ENCODE measurements around the gene GUCA2A. TPM values are rescaled to one million over a fixed set of nuclear protein-coding genes. Genes with fewer than 3 reads are reported as not detected.

Gene GUCA2A
- total RNA-seq, 2 donors from 2014 or later = not detected

- no peak overlapping the region for H3K4me3 Mint-ChIP-seq
- peaks cover 6% of the 10 kb centered on the region for H3K27me3 Mint-ChIP-seq
- ATAC-seq = peak; percentile 83
- no peaks in the 10 kb centered on the region for H3K9me3 ChIP-seq (ENCODE audit: control insufficient read depth, low read length, poor library complexity, severe bottlenecking)
- no peak overlapping the region for H3K27ac Mint-ChIP-seq
- H3K4me1 Mint-ChIP-seq = peaks cover 5% of the 10 kb centered on the region
- no peaks in the 10 kb centered on the region for H3K36me3 Mint-ChIP-seq (ENCODE audit: low read depth)
- DNase-seq = peak; percentile 47 to 59 (median 58)
Observed at GRCh38 chr1:42173155-42173933, 8.8 kb upstream of the GUCA2A start.

GRCh38 chr1:42172381-42173133 lies 8.0 kb upstream of the GUCA2A start:
- Mint-ChIP-seq H3K4me1 (peaks cover 5% of the 10 kb centered on the region), H3K27me3 (peaks cover 6% of the 10 kb centered on the region), H3K36me3 (ENCODE audit: low read depth) (no peaks in the 10 kb centered on the region), H3K4me3 (no peak overlapping the region), H3K27ac (no peak overlapping the region)
- DNase-seq = no peak
- ATAC-seq = no peak
- no peaks in the 10 kb centered on the region for H3K9me3 ChIP-seq (ENCODE audit: control insufficient read depth, low read length, poor library complexity, severe bottlenecking)

GRCh38 chr1:42171679-42172266 lies 7.2 kb upstream of the GUCA2A start:
- no peak for ATAC-seq
- Mint-ChIP-seq H3K4me1 (peaks cover 4% of the 10 kb centered on the region), H3K27me3 (peaks cover 6% of the 10 kb centered on the region), H3K36me3 (ENCODE audit: low read depth) (no peaks in the 10 kb centered on the region), H3K4me3 (no peak overlapping the region), H3K27ac (no peak overlapping the region)
- no peaks in the 10 kb centered on the region for H3K9me3 ChIP-seq (ENCODE audit: control insufficient read depth, low read length, poor library complexity, severe bottlenecking)
- no peak for DNase-seq

GRCh38 chr1:42170779-42171621 lies 6.5 kb upstream of the GUCA2A start:
- Mint-ChIP-seq H3K4me1 (peaks cover 5% of the 10 kb centered on the region), H3K4me3 (no peak overlapping the region), H3K27me3 (peaks cover 12% of the 10 kb centered on the region), H3K36me3 (ENCODE audit: low read depth) (no peaks in the 10 kb centered on the region), H3K27ac (no peak overlapping the region)
- no peaks in the 10 kb centered on the region for H3K9me3 ChIP-seq (ENCODE audit: control insufficient read depth, low read length, poor library complexity, severe bottlenecking)
- DNase-seq (no peak), ATAC-seq (no peak)

GRCh38 chr1:42168763-42169162 lies 4.2 kb upstream of the GUCA2A start:
- Mint-ChIP-seq H3K4me3 (no peak overlapping the region), H3K4me1 (peaks cover 5% of the 10 kb centered on the region), H3K36me3 (ENCODE audit: low read depth) (no peaks in the 10 kb centered on the region), H3K27ac (no peak overlapping the region), H3K27me3 (peaks cover 17% of the 10 kb centered on the region)
- H3K9me3 ChIP-seq (ENCODE audit: control insufficient read depth, low read length, poor library complexity, severe bottlenecking) = no peaks in the 10 kb centered on the region
- ATAC-seq (no peak), DNase-seq (no peak)

GRCh38 chr1:42168391-42168670 lies 3.8 kb upstream of the GUCA2A start:
- Mint-ChIP-seq H3K36me3 (ENCODE audit: low read depth) (no peaks in the 10 kb centered on the region), H3K27ac (no peak overlapping the region), H3K4me3 (no peak overlapping the region), H3K27me3 (peaks cover 19% of the 10 kb centered on the region), H3K4me1 (peaks cover 5% of the 10 kb centered on the region)
- no peaks in the 10 kb centered on the region for H3K9me3 ChIP-seq (ENCODE audit: control insufficient read depth, low read length, poor library complexity, severe bottlenecking)
- DNase-seq (no peak), ATAC-seq (no peak)

GRCh38 chr1:42167611-42168390 lies 3.3 kb upstream of the GUCA2A start:
- no peak overlapping the region for H3K4me3 Mint-ChIP-seq
- H3K9me3 ChIP-seq (ENCODE audit: control insufficient read depth, low read length, poor library complexity, severe bottlenecking) = no peaks in the 10 kb centered on the region
- H3K27ac Mint-ChIP-seq = no peak overlapping the region
- peaks cover 5% of the 10 kb centered on the region for H3K4me1 Mint-ChIP-seq
- no peaks in the 10 kb centered on the region for H3K36me3 Mint-ChIP-seq (ENCODE audit: low read depth)
- ATAC-seq (no peak), DNase-seq (no peak)
- peaks cover 21% of the 10 kb centered on the region for H3K27me3 Mint-ChIP-seq

GRCh38 chr1:42165511-42166210 lies 1.1 kb upstream of the GUCA2A start:
- Mint-ChIP-seq H3K27ac (no peak overlapping the region), H3K36me3 (ENCODE audit: low read depth) (no peaks in the 10 kb centered on the region), H3K27me3 (peaks cover 14% of the 10 kb centered on the region), H3K4me1 (peaks cover 3% of the 10 kb centered on the region), H3K4me3 (peak overlapping the region; percentile 49)
- ATAC-seq (no peak), DNase-seq (no peak)
- H3K9me3 ChIP-seq (ENCODE audit: control insufficient read depth, low read length, poor library complexity, severe bottlenecking) = peaks cover 4% of the 10 kb centered on the region

- ATAC-seq = no peak
Observed at GRCh38 chr1:42163536-42164503, 725 bp downstream of the GUCA2A start.

GRCh38 chr1:42163114-42163513 lies 1.4 kb downstream of the GUCA2A start:
- ATAC-seq (no peak), DNase-seq (no peak)
- H3K36me3 Mint-ChIP-seq (ENCODE audit: low read depth) = no peaks in the 10 kb centered on the region
- H3K4me3 Mint-ChIP-seq = no peak overlapping the region
- H3K9me3 ChIP-seq (ENCODE audit: control insufficient read depth, low read length, poor library complexity, severe bottlenecking) = peaks cover 4% of the 10 kb centered on the region
- H3K27ac Mint-ChIP-seq = no peak overlapping the region
- H3K4me1 Mint-ChIP-seq = peaks cover 6% of the 10 kb centered on the region
- peaks cover 14% of the 10 kb centered on the region for H3K27me3 Mint-ChIP-seq

More at GRCh38 chr1:42163536-42164503, 725 bp downstream of the GUCA2A start:
- no peak overlapping the region for H3K27ac Mint-ChIP-seq
- peaks cover 4% of the 10 kb centered on the region for H3K9me3 ChIP-seq (ENCODE audit: control insufficient read depth, low read length, poor library complexity, severe bottlenecking)
- no peak overlapping the region for H3K4me3 Mint-ChIP-seq
- H3K36me3 Mint-ChIP-seq (ENCODE audit: low read depth) = no peaks in the 10 kb centered on the region
- DNase-seq = no peak
- peaks cover 6% of the 10 kb centered on the region for H3K4me1 Mint-ChIP-seq
- peaks cover 14% of the 10 kb centered on the region for H3K27me3 Mint-ChIP-seq

GRCh38 chr1:42162181-42162580 lies 2.4 kb downstream of the GUCA2A start:
- no peak for DNase-seq
- Mint-ChIP-seq H3K4me1 (peaks cover 12% of the 10 kb centered on the region), H3K4me3 (no peak overlapping the region), H3K36me3 (ENCODE audit: low read depth) (no peaks in the 10 kb centered on the region), H3K27me3 (peaks cover 14% of the 10 kb centered on the region), H3K27ac (no peak overlapping the region)
- H3K9me3 ChIP-seq (ENCODE audit: control insufficient read depth, low read length, poor library complexity, severe bottlenecking) = peaks cover 4% of the 10 kb centered on the region
- ATAC-seq = no peak
